Muscle of leg (tissue), 11 donors: Measurements from ENCODE around the gene SCN4A. TPM values are rescaled to one million over a fixed set of nuclear protein-coding genes. Genes with fewer than 3 reads are reported as not detected.
"Not testable (repeated sequence)": the region's sequence is repeated elsewhere in the genome, so short reads cannot be mapped to it uniquely, and the experiment has no call there.

Experiments used
- DNase-seq: peaks from one replicate; pipeline ENCODE4 v3.0.0; 2013
- H3K27ac ChIP-seq: one replicate; pipeline ENCODE4 v1.5.1; 2013; ENCODE audit warnings: mild to moderate bottlenecking, low read length, control low read depth
- H3K27me3 ChIP-seq: one replicate; pipeline ENCODE4 v1.6.1; 2013; ENCODE audit warnings: low read length; ENCODE audit not compliant: control insufficient read depth, insufficient read depth
- H3K36me3 ChIP-seq: one replicate; pipeline ENCODE4 v1.6.1; 2013; ENCODE audit warnings: low read length; ENCODE audit not compliant: control insufficient read depth, insufficient read depth
- H3K4me1 ChIP-seq: one replicate; pipeline ENCODE4 v1.6.1; 2013; ENCODE audit warnings: low read length; ENCODE audit not compliant: control insufficient read depth, insufficient read depth
- H3K4me3 ChIP-seq: one replicate; pipeline ENCODE4 v1.5.1; 2013; ENCODE audit warnings: low read length, control low read depth
- H3K9me3 ChIP-seq: replicated peaks from 2 replicates; pipeline ENCODE4 v1.6.1; 2013; ENCODE audit warnings: low read depth, low read length; ENCODE audit not compliant: control insufficient read depth
- WGBS: methylation state at CpG from one replicate; pipeline ENCODE4 v1.1.5; 2013; ENCODE audit warnings: missing lambda C conversion rate; ENCODE audit not compliant: insufficient coverage; 5-methylcytosine and 5-hydroxymethylcytosine counted together
- polyA plus RNA-seq, 8 donors: library from polyadenylated mRNA; unstranded; fragments of 120-200 nt; gene quantifications; one replicate each; pipeline versions ENCODE4 v1.2.1 to v1.2.3, GENCODE V29; 2013; ENCODE audit warnings: inconsistent platforms in 1 of 8, low replicate concordance in 1 of 8; ENCODE audit not compliant: insufficient read length in 8 of 8, insufficient read depth in 1 of 8
- total RNA-seq: library from RNA; stranded (reverse); fragments of 120-200 nt; gene quantifications from one replicate; pipeline ENCODE4 v1.2.4, GENCODE V29; 2013

The SCN4A gene
- total and polyA plus RNA-seq, 9 donors: 16.3 to 46.8 (median 36.7) TPM

GRCh38 chr17:63984651-63985386 lies 12.1 kb upstream of the SCN4A start:
- WGBS: 72% methylated on average over 10 of the region's 16 CpGs
- peak; percentile 86 for DNase-seq

DNA sequence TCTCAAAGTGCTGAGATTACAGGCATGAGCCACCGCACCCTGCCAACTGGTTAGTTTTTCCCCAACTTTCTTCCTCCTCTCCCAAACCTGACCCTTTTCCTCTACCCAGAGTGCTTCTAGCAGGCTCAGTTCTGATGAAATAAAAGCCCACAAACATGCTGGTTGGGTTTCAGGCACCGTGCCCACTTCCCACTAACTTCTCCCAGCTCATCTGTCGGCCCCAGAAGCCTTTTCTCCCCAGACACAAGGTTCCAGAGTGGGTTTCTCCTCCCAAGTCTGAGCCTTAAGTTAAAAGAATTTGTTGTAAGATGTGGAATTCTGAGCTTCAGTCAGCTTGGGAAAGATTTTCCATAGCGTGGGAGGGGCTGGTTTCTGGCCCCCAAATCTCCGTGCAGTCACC lies 11.5 kb upstream of the SCN4A start:
- 74% methylated on average over 3 of the region's 5 CpGs for WGBS
- Histone ChIP-seq H3K4me1 (peaks cover 83% of the 10 kb centered on the region), H3K27me3 (no peaks in the 10 kb centered on the region), H3K36me3 (no peaks in the 10 kb centered on the region), H3K27ac (peak overlapping the region; percentile 92), H3K4me3 (no peak overlapping the region), H3K9me3 (peaks cover 3% of the 10 kb centered on the region)
- no peak for DNase-seq

More at GRCh38 chr17:63984651-63985386, 12.1 kb upstream of the SCN4A start:
- H3K36me3 ChIP-seq: no peaks in the 10 kb centered on the region
- no peak overlapping the region for H3K4me3 ChIP-seq
- peaks cover 83% of the 10 kb centered on the region for H3K4me1 ChIP-seq
- no peaks in the 10 kb centered on the region for H3K27me3 ChIP-seq
- H3K27ac ChIP-seq: peak overlapping the region; percentile 94
- H3K9me3 ChIP-seq: peaks cover 3% of the 10 kb centered on the region

GRCh38 chr17:63983320-63983719 lies 10.6 kb upstream of the SCN4A start:
- Histone ChIP-seq H3K36me3 (peaks cover 3% of the 10 kb centered on the region), H3K9me3 (peaks cover 3% of the 10 kb centered on the region), H3K27me3 (no peaks in the 10 kb centered on the region), H3K4me3 (no peak overlapping the region), H3K4me1 (peaks cover 87% of the 10 kb centered on the region), H3K27ac (peak overlapping the region; percentile 92)
- WGBS: 41% methylated on average over 4 of the region's 7 CpGs
- DNase-seq: peak; percentile 72

DNA sequence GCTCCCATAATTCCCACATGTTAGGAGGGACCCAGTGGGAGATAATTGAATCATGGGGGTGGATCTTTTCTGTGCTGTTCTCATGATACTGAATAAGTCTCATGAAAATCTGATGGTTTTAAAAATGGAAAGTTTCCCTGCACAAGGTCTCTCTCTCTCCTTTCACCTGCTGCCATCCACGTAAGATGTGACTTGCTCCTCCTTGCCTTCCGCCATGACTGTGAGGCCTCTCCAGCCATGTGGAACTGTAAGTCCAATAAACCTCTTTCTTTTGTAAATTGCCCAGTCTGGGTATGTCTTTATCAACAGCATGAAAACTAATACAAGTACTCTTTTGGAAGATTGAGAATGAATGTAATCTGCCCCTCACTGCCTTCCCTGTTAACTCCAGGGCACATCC lies 9.9 kb upstream of the SCN4A start:
- not testable (repeated sequence) for H3K4me3 ChIP-seq, H3K27me3 ChIP-seq, H3K36me3 ChIP-seq, DNase-seq, H3K9me3 ChIP-seq
- Histone ChIP-seq H3K4me1 (peaks cover 85% of the 10 kb centered on the region), H3K27ac (peak overlapping the region; percentile 92)
- no CpG with 5 or more reads among the region's 2 CpGs for WGBS

GRCh38 chr17:63978272-63979200 lies 5.8 kb upstream of the SCN4A start:
- Histone ChIP-seq H3K4me1 (peaks cover 86% of the 10 kb centered on the region), H3K9me3 (peaks cover 3% of the 10 kb centered on the region), H3K27me3 (no peaks in the 10 kb centered on the region), H3K4me3 (no peak overlapping the region), H3K27ac (peak overlapping the region; percentile 85), H3K36me3 (peaks cover 3% of the 10 kb centered on the region)
- DNase-seq: no peak
- WGBS: 37% methylated on average over 9 of the region's 13 CpGs

DNA sequence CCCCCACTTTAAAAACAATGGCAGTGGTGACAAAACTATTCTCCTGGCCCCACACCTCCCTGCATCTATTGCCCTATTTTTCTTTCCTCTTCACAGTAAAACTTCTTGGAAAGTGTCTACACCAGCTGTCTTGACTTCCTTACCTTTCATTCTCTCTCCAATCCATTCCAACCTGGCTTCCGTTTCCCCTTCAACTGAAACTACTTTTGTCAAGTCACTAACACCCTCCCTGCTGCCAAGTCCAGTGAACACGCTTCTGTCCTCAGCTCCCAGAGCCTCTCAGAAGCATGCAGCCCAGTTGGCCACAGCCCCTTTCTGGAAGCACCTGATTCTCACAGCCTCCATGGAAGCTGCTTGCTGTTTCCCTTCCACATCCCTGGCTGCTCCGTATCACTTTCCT lies 4.0 kb upstream of the SCN4A start:
- no peak overlapping the region for H3K4me3 ChIP-seq
- H3K27me3 ChIP-seq: no peaks in the 10 kb centered on the region
- no peaks in the 10 kb centered on the region for H3K9me3 ChIP-seq
- H3K27ac ChIP-seq: no peak overlapping the region
- H3K36me3 ChIP-seq: peaks cover 12% of the 10 kb centered on the region
- DNase-seq: no peak
- peaks cover 78% of the 10 kb centered on the region for H3K4me1 ChIP-seq
- WGBS: 38% methylated on average over 3 of the region's 3 CpGs

DNA sequence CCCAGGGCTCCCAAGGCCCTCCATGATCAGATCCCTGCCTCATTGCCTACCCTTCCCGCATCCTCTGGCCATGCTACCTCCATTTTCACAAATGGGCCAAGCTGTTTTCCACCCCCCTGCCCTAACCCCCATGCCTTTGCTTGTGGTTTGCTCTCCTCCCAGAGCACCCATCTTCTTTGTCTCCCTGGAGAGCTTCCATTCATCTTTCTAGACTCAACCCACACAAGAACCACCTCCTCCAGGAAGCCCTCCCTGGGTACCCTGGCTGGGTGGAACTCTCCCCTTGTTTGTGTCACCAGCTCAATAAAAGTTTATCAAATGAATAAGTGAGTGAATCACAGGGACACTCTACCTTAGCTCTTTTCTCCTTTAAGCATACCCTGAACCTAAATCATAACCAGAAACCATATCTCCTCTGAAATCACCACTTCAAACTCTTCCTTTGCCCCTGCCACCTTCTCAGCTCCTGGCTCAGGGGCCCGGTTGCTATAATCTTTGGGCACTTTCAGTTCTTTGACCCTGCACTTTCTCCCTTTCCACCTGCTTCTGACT lies 2.9 kb upstream of the SCN4A start:
- DNase-seq: no peak
- peak overlapping the region; percentile 47 for H3K27ac ChIP-seq
- 81% methylated on average over 2 of the region's 2 CpGs for WGBS
- H3K36me3 ChIP-seq: peaks cover 22% of the 10 kb centered on the region
- H3K27me3 ChIP-seq: no peaks in the 10 kb centered on the region
- no peaks in the 10 kb centered on the region for H3K9me3 ChIP-seq
- peaks cover 73% of the 10 kb centered on the region for H3K4me1 ChIP-seq
- no peak overlapping the region for H3K4me3 ChIP-seq

GRCh38 chr17:63974594-63975192 lies 2.0 kb upstream of the SCN4A start:
- DNase-seq: no peak
- H3K4me3 ChIP-seq: no peak overlapping the region
- peaks cover 64% of the 10 kb centered on the region for H3K4me1 ChIP-seq

GRCh38 chr17:63973930-63974593 lies 1.3 kb upstream of the SCN4A start:
- DNase-seq: peak; percentile 72
- Histone ChIP-seq H3K4me1 (peaks cover 58% of the 10 kb centered on the region), H3K27me3 (no peaks in the 10 kb centered on the region), H3K4me3 (no peak overlapping the region), H3K9me3 (no peaks in the 10 kb centered on the region), H3K36me3 (peaks cover 27% of the 10 kb centered on the region), H3K27ac (peak overlapping the region; percentile 86)
- WGBS: 63% methylated on average over 9 of the region's 12 CpGs

More at GRCh38 chr17:63974594-63975192, 2.0 kb upstream of the SCN4A start:
- Histone ChIP-seq H3K27me3 (no peaks in the 10 kb centered on the region), H3K36me3 (peaks cover 24% of the 10 kb centered on the region), H3K9me3 (no peaks in the 10 kb centered on the region), H3K27ac (peak overlapping the region; percentile 86)
- 64% methylated on average over 9 of the region's 10 CpGs for WGBS
